HL-60/S4 (cell line): Measurements from ENCODE around the gene CCDC74B.
"Not testable (repeated sequence)": the region's sequence is repeated elsewhere in the genome, so short reads cannot be mapped to it uniquely, and the experiment has no call there.

ENCODE experiments used
- in situ Hi-C: fragments of 300-500 bp; cut with MboI; formaldehyde crosslinking; loops from 2 replicates; pipeline ENCODE4 v1.14.3; 2022; ENCODE audit warnings: low sequenced_read_pairs

Gene CCDC74B

DNA sequence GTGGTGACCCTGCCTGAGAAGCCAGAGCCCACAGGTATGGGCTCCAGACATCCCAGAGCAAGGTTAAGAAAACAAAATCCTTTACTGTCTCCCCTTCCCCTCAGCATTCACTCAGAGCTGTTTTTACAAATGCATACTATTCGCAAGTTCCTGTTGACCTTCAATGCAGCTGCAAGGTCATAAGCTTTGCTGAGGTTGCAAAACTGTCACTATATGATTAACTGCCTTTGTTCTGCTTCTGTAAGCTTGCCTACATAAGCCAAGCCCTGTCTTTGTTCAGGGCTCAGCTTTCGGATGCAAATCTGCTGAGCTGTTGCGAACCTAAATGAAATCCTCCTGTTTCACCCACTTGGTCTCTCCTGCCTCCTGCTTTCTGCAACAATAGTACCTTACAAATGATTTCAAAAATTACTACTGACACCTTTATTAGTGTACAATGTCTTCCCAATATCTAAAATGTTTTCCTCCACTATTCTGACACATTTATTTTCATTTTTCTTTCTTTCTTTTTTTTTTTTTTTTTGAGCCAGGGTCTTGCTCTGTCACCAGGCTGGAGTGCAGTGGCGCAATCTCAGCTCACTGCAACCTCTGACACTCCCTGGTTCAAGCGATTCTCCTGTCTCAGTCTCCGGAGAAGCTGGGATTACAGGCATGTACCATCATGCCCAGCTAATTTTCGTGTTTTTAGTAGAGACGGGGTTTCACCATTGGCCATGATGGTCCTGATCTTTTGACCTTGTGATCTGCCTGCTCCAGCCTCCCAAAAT, 42.1 kb downstream of the CCDC74B start:
- in situ Hi-C loops = not testable (repeated sequence)
